Tibial nerve (tissue), 4 donors: ENCODE data around the gene DTNBP1.

ENCODE experiments used
- CTCF ChIP-seq, 5 experiments: fragments of 200-600 bp in 3 of 5; fragments of 450-650 bp in 2 of 5; sonication (generic) in 3 of 5; IDR thresholded peaks; one replicate each; pipeline ENCODE4 v1.5.1; 2016 to 2019; ENCODE audit warnings: antibody characterized with exemption in 5 of 5, mild to moderate bottlenecking in 3 of 5, moderate library complexity in 2 of 5
- EP300 ChIP-seq, 2 donors: sonication (generic); formaldehyde crosslinking; IDR thresholded peaks; one replicate each; pipeline ENCODE4 v1.6.1; 2017; ENCODE audit warnings: antibody characterized with exemption in 2 of 2, mild to moderate bottlenecking in 1 of 2
- POLR2A ChIP-seq, 2 donors: fragments of 450-650 bp; IDR thresholded peaks; one replicate each; pipeline ENCODE4 v1.6.1; 2017; ENCODE audit warnings: antibody characterized with exemption in 2 of 2, mild to moderate bottlenecking in 2 of 2, moderate library complexity in 2 of 2

- TF ChIP-seq POLR2A (IDR thresholded peaks at IDR 0.05) (no peak), EP300 (IDR thresholded peaks at IDR 0.05) (no peak), CTCF (IDR thresholded peaks at IDR 0.05) (no peak)
Measured at GRCh38 chr6:15574023-15574422, 88.8 kb downstream of the DTNBP1 start.
